Globus pallidus (tissue), 1 donor: ENCODE results near the gene PTPRCAP.
A peak's percentile ranks its signal among the peaks of the same experiment; 100 is the strongest.

ENCODE experiments used
- DNase-seq: peaks from one replicate; pipeline ENCODE4 v3.0.0-alpha.2; 2015; ENCODE audit warnings: low spot score

PTPRCAP gene

GRCh38 chr11:67423891-67424613, 13.4 kb downstream of the PTPRCAP start:
- no peak for DNase-seq

GRCh38 chr11:67423466-67423865, 14.0 kb downstream of the PTPRCAP start:
- no peak for DNase-seq

- no peak for DNase-seq
Observed at GRCh38 chr11:67422891-67423290, 14.6 kb downstream of the PTPRCAP start.

- DNase-seq = no peak
Observed at GRCh38 chr11:67421430-67422031, 16.0 kb downstream of the PTPRCAP start.

- DNase-seq = peak; percentile 83
Observed at GRCh38 chr11:67420646-67421429, 16.6 kb downstream of the PTPRCAP start.

- DNase-seq = no peak
Observed at GRCh38 chr11:67420147-67420645, 17.3 kb downstream of the PTPRCAP start.

GRCh38 chr11:67419325-67420049, 18.0 kb downstream of the PTPRCAP start:
- no peak for DNase-seq

- DNase-seq = no peak
Observed at GRCh38 chr11:67418476-67419281, 18.8 kb downstream of the PTPRCAP start.

- no peak for DNase-seq
Observed at GRCh38 chr11:67417425-67417824, 20.1 kb downstream of the PTPRCAP start.

GRCh38 chr11:67416416-67417335, 20.8 kb downstream of the PTPRCAP start:
- DNase-seq = no peak

GRCh38 chr11:67415501-67416304, 21.8 kb downstream of the PTPRCAP start, which contains the start of gene CARNS1:
TSS of gene CARNS1 (plus strand) at chr11:67415678. CDS start at chr11:67416200, 522 bp downstream.
- no peak for DNase-seq

- DNase-seq = no peak
Observed at GRCh38 chr11:67413266-67413849, 24.1 kb downstream of the PTPRCAP start.

- DNase-seq = no peak
Observed at GRCh38 chr11:67412495-67413179, 24.8 kb downstream of the PTPRCAP start.

GRCh38 chr11:67411785-67412152, 25.7 kb downstream of the PTPRCAP start:
- DNase-seq = no peak

- no peak for DNase-seq
Observed at GRCh38 chr11:67410984-67411784, 26.3 kb downstream of the PTPRCAP start.

GRCh38 chr11:67410369-67410831, 27.1 kb downstream of the PTPRCAP start:
- peak; percentile 97 for DNase-seq

GRCh38 chr11:67409781-67410368, 27.6 kb downstream of the PTPRCAP start:
- DNase-seq = no peak
